A673 (cell line): ENCODE data around the gene MIEF1. TPM values are rescaled to one million over a fixed set of nuclear protein-coding genes. Genes with fewer than 3 reads are reported as not detected.

Experiments
- BruUV-seq: library from RNA; stranded (reverse); fragments of 400-500 nt; replicated peaks from 2 replicates; lab custom pipeline; 2021; lab: Mats Ljungman, UMichigan
- CTCF ChIA-PET: fragments of 300-600 bp; sonication (Branson Sonifier 250); formaldehyde crosslinking; loops from one replicate; lab custom pipeline; 2022; ENCODE audit warnings: antibody characterized with exemption; lab: Charles Lee
- POLR2A ChIA-PET: fragments of 300-600 bp; sonication (Branson Sonifier 250); formaldehyde crosslinking; loops from one replicate; lab custom pipeline; 2022; ENCODE audit warnings: antibody characterized with exemption; ENCODE audit not compliant: low non-redundant PET; lab: Charles Lee
- DNase-seq: peaks from one replicate; pipeline ENCODE4 v3.0.0-alpha.2; 2015; ENCODE audit warnings: low spot score
- H3K27ac ChIP-seq: fragments of 200-600 bp; sonication (generic); 2 replicates; pipeline ENCODE4 v1.5.1; 2016; ENCODE audit warnings: mixed run types, low read depth, mild to moderate bottlenecking, mixed read lengths, antibody characterized with exemption, low read length; ENCODE audit not compliant: poor library complexity, severe bottlenecking
- H3K27me3 ChIP-seq: fragments of 200-600 bp; sonication (generic); replicated peaks from 2 replicates; pipeline ENCODE4 v1.6.1; 2017; ENCODE audit warnings: mixed run types, low read depth, mild to moderate bottlenecking, mixed read lengths, antibody characterized with exemption, low read length; ENCODE audit not compliant: insufficient read depth, poor library complexity
- H3K36me3 ChIP-seq: fragments of 200-600 bp; sonication (generic); 2 replicates; pipeline ENCODE4 v1.6.1; 2016; ENCODE audit warnings: mixed run types, mild to moderate bottlenecking, mixed read lengths, antibody characterized with exemption, low read length; ENCODE audit not compliant: insufficient read depth, poor library complexity, severe bottlenecking
- H3K4me1 ChIP-seq: fragments of 200-600 bp; sonication (generic); 2 replicates; pipeline ENCODE4 v1.6.1; 2017; ENCODE audit warnings: mixed run types, mild to moderate bottlenecking, mixed read lengths, antibody characterized with exemption, low read length; ENCODE audit not compliant: insufficient read depth, poor library complexity, severe bottlenecking
- H3K4me3 ChIP-seq: fragments of 200-600 bp; sonication (generic); 2 replicates; pipeline ENCODE4 v1.5.1; 2016; ENCODE audit warnings: low read depth, mixed run types, mild to moderate bottlenecking, mixed read lengths, low read length; ENCODE audit not compliant: poor library complexity, severe bottlenecking
- H3K9me3 ChIP-seq: fragments of 200-600 bp; sonication (generic); 2 replicates; pipeline ENCODE4 v1.6.1; 2016; ENCODE audit warnings: mixed run types, low read depth, mild to moderate bottlenecking, mixed read lengths, antibody characterized with exemption, low read length; ENCODE audit not compliant: poor library complexity, severe bottlenecking
- CTCF ChIP-seq: fragments of 300-800, 200-600 bp; sonication (generic); conservative IDR thresholded peaks from 2 replicates; pipeline ENCODE4 v1.5.1; 2017; ENCODE audit warnings: low read depth, mild to moderate bottlenecking, antibody characterized with exemption, low read length, moderate library complexity, mixed read lengths
- EZH2 ChIP-seq: fragments of 200-600 bp; sonication (generic); IDR thresholded peaks from 2 replicates; pipeline ENCODE4 v1.6.1; 2017; ENCODE audit warnings: borderline replicate concordance, low read depth, mild to moderate bottlenecking, mixed read lengths, antibody characterized with exemption, low read length; ENCODE audit not compliant: poor library complexity, severe bottlenecking
- intact Hi-C: fragments of 100-400 bp; cut with micrococcal nuclease; formaldehyde crosslinking; loops from one replicate; pipeline ENCODE4 v1.10.0; 2022; ENCODE audit not compliant: unreplicated experiment
- total RNA-seq: library from RNA; stranded (reverse); gene quantifications from 2 replicates; pipeline ENCODE4 v1.2.3, GENCODE V29; 2021

The MIEF1 gene
- total RNA-seq, 1 experiment from 2014 or later = 55.1 TPM

DNA sequence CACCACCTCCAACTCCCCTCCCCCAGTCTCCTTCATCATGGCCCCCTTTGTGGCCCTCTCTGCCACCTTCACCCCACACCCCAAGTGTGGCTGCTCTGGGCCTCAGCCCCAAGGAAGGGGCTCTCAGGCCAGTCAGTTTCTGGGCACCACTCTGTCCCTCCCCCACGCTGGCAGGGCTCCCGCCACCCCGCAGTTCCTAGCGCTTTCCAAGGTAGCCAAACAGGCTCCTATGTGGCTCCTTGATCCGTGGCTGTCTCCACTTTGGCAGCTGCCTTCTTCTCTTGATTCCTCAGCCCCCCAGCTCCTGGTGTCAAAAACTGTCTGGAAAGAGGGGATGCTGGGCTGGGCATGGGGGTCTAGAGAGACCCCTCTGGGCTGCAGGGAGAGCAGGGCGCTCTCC lies 58.0 kb downstream of the MIEF1 start:
- TF ChIP-seq EZH2 = no peak
- no peak for TF ChIP-seq CTCF
- CTCF ChIA-PET = no interaction called here
- intact Hi-C loops = no loop called here
- H3K27ac ChIP-seq = no peak overlapping the region
- peaks cover 36% of the 10 kb centered on the region for H3K27me3 ChIP-seq
- no TSS peak for BruUV-seq
- no peak overlapping the region for H3K4me3 ChIP-seq
- no peaks in the 10 kb centered on the region for H3K9me3 ChIP-seq
- no peaks in the 10 kb centered on the region for H3K4me1 ChIP-seq
- POLR2A ChIA-PET = no interaction called here
- no peak for DNase-seq
- H3K36me3 ChIP-seq = no peaks in the 10 kb centered on the region

DNA sequence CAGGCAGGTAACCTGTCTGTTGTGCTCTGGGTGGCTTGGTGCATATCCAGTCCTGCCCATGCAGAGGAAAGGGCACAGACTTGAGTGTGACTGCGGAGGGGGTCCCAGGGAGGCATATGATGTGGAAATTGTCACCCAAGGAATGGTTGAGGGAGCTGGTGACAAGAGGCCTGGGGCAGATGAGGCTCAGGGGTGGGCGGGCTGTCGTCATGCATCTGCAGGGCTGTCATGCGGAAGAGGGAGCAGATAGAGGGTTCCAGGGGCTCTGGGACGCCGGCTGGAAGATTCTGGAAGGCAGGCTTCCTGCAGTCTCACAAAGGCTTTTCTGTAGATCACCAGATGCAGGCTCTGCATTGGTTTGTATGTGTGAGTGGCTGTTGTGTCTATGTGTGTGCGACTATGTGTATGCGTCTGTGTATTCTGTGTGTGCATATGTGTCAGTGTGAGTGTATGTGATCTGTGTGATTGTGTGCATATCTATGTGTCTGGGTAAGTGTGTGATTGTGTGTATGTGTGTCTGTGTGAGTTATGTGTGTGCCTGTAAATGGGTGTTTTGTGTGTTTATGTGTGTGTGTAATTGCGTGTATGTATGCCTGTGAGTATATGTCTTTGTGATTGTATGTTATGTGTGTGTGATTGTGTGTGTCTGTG lies 60.9 kb downstream of the MIEF1 start:
- H3K36me3 ChIP-seq = no peaks in the 10 kb centered on the region
- ChIA-PET POLR2A (no interaction called here), CTCF (interaction anchor here (1.0 kb wide), 1 partner anchor 462 kb away, joined by 3 read pairs; no protein-coding TSS in a partner anchor)
- no peaks in the 10 kb centered on the region for H3K9me3 ChIP-seq
- TF ChIP-seq CTCF = no peak
- no peak for TF ChIP-seq EZH2
- no peak overlapping the region for H3K27ac ChIP-seq
- DNase-seq = no peak
- no peak overlapping the region for H3K4me3 ChIP-seq
- intact Hi-C loops = no loop called here
- BruUV-seq = no TSS peak
- H3K27me3 ChIP-seq = peaks cover 14% of the 10 kb centered on the region
- no peaks in the 10 kb centered on the region for H3K4me1 ChIP-seq

DNA sequence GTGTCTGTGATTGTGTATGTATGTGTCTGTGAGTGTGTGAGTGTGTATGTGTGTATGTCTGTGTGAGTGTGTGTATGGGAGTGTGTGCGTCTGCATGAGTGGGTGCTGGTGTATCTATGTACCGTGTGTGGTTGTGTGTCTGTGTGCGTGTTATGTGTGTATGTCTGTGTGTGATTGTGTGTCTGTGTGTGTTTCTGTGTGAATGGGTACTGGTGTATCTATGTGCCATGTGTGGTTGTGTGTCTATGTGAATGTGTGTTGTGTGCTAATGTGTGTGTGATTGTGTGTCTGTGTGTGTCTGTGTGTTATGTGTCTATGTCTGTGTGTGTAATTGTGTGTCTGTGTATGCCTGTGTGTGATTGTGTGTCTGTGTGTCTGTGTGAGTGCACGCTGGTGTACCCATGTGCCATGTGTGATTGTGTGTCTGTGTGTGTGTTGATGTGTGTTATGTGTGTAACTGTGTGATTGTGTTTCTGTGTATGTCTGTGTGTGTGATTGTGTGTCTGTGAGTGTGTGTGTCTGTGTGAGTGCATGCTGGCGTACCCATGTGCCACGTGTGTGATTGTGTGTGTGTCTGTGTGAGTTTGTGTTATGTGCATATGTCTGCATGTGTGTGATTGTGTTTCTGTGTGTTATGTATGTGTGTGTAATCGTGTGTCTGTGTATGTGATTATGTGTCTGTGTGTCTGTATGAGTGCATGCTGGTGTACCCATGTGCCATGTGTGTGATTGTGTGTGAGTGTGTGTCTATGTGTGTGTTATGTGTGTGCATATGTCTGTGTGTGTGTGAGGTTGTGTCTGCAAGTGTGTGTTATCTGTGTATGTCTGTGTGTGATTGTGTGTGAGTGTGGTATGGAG lies 61.7 kb downstream of the MIEF1 start:
- TF ChIP-seq EZH2 = no peak
- no peak for TF ChIP-seq CTCF
- POLR2A ChIA-PET = no interaction called here
- Histone ChIP-seq H3K27ac (no peak overlapping the region), H3K9me3 (no peaks in the 10 kb centered on the region), H3K27me3 (peaks cover 5% of the 10 kb centered on the region), H3K4me3 (no peak overlapping the region), H3K36me3 (no peaks in the 10 kb centered on the region), H3K4me1 (no peaks in the 10 kb centered on the region)
- CTCF ChIA-PET = no interaction called here
- DNase-seq = no peak
- BruUV-seq = no TSS peak
- intact Hi-C loops = no loop called here
